Sigmoid colon (tissue), 7 donors: ENCODE measurements around the gene HHAT. TPM values are rescaled to one million over a fixed set of nuclear protein-coding genes. Genes with fewer than 3 reads are reported as not detected.

Experiments used
- DNase-seq: peaks from one replicate; pipeline ENCODE4 v3.0.0-alpha.2; 2019
- H3K27ac ChIP-seq, 4 donors: fragments of 200-600 bp; sonication (generic); one replicate each; pipeline ENCODE4 v1.5.1; 2016 to 2019; ENCODE audit warnings: mild to moderate bottlenecking in 1 of 4
- H3K27me3 ChIP-seq, 3 donors: fragments of 200-600 bp; sonication (generic); one replicate each; pipeline ENCODE4 v1.5.1; 2019; ENCODE audit warnings: mild to moderate bottlenecking in 1 of 3
- H3K36me3 ChIP-seq, 4 donors: fragments of 200-600 bp; sonication (generic); one replicate each; pipeline ENCODE4 v1.5.1; 2016 to 2019
- H3K4me1 ChIP-seq, 4 donors: fragments of 200-600 bp; sonication (generic); one replicate each; pipeline ENCODE4 v1.5.1; 2017 to 2019
- H3K4me3 ChIP-seq, 4 donors: fragments of 200-600 bp; sonication (generic); one replicate each; pipeline ENCODE4 v1.5.1; 2017 to 2019; ENCODE audit warnings: mild to moderate bottlenecking in 2 of 4, moderate library complexity in 1 of 4
- H3K9me3 ChIP-seq, 4 donors: fragments of 200-600 bp in 3 of 4; sonication (generic) in 3 of 4; one replicate each; pipeline versions ENCODE4 v1.5.1 to v1.6.1; 2013 to 2019
- EP300 ChIP-seq, 4 donors: sonication (generic); formaldehyde crosslinking; IDR thresholded peaks; one replicate each; pipeline ENCODE4 v1.6.1; 2017; ENCODE audit warnings: antibody characterized with exemption in 4 of 4
- POLR2A ChIP-seq, 2 donors: fragments of 450-650 bp; IDR thresholded peaks; one replicate each; pipeline ENCODE4 v1.6.1; 2016; ENCODE audit warnings: antibody characterized with exemption in 2 of 2, mild to moderate bottlenecking in 2 of 2, moderate library complexity in 2 of 2
- POLR2AphosphoS5 ChIP-seq, 4 donors: sonication (generic); formaldehyde crosslinking; IDR thresholded peaks; one replicate each; pipeline ENCODE4 v1.6.1; 2017; ENCODE audit warnings: antibody characterized with exemption in 4 of 4
- WGBS, 2 donors: extraction: QIAGEN DNeasy Blood & Tissue Kit; methylation state at CpG; one replicate each; pipeline ENCODE4 v1.1.7; 2013; 5-methylcytosine and 5-hydroxymethylcytosine counted together
- intact Hi-C: fragments of 100-400 bp; cut with DNase I; formaldehyde crosslinking; loops from one replicate; pipeline ENCODE4 v1.15.1; 2023
- polyA plus RNA-seq, 3 donors: library from polyadenylated mRNA; stranded (reverse); fragments of 200-250 nt; gene quantifications; one replicate each; pipeline ENCODE4 v1.2.3, GENCODE V29; 2013
- total RNA-seq, 4 donors: library from RNA; depleted of rRNA; stranded (reverse); fragments of >200 nt; gene quantifications; one replicate each; pipeline ENCODE4 v1.1.0, GENCODE V29; 2016
- TF ChIP-seq, protein P1 (sequence below), 4 experiments: fragments of 450-650 bp in 3 of 4; fragments of 200-600 bp in 1 of 4; IDR thresholded peaks; one replicate each; pipeline ENCODE4 v1.5.1; 2016 to 2019; ENCODE audit warnings: antibody characterized with exemption in 4 of 4, mild to moderate bottlenecking in 3 of 4, moderate library complexity in 2 of 4
- donor health status: healthy with polysubstance abuse.
- donor health status: Bipolar disorder and iron deficiency.
- donor health status: healthy.

HHAT gene
- total and polyA plus RNA-seq, 7 donors = 0.46 to 6.4 (median 2.1) TPM

DNA sequence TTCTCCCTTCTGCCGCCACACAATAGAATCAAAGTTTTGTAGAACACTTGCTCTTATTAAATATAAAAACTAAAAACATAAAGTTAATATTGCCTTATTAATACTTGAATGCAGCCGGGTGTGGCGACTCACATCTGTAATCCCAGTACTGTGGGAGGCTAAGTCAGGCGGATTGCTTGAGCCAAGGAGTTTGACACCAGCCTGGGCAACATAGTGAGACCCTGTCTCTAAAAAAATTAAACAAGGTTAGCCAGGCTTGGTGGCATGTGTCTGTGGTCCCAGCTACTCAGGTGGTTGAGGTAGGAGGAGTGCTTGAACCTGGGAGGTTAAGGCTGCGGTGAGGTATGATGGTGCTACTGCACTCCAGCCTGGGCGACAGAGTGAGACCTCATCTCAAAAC, 13.2 kb upstream of the HHAT start:
- Histone ChIP-seq H3K4me1 (peaks cover 0 to 14% (median 9%) of the 10 kb centered on the region in 4 donors), H3K27me3 (no peaks in the 10 kb centered on the region), H3K27ac (no peak overlapping the region), H3K36me3 (no peaks in the 10 kb centered on the region), H3K9me3 (no peaks in the 10 kb centered on the region), H3K4me3 (no peak overlapping the region)
- DNase-seq = no peak
- 94 to 95% methylated on average over 6 of the region's 6 CpGs for WGBS, 2 donors
- TF ChIP-seq POLR2AphosphoS5 (IDR thresholded peaks at IDR 0.05) = no peak
- TF ChIP-seq POLR2A (IDR thresholded peaks at IDR 0.05) = no peak
- TF ChIP-seq EP300 (IDR thresholded peaks at IDR 0.05) = no peak
- TF ChIP-seq, protein P1, sequence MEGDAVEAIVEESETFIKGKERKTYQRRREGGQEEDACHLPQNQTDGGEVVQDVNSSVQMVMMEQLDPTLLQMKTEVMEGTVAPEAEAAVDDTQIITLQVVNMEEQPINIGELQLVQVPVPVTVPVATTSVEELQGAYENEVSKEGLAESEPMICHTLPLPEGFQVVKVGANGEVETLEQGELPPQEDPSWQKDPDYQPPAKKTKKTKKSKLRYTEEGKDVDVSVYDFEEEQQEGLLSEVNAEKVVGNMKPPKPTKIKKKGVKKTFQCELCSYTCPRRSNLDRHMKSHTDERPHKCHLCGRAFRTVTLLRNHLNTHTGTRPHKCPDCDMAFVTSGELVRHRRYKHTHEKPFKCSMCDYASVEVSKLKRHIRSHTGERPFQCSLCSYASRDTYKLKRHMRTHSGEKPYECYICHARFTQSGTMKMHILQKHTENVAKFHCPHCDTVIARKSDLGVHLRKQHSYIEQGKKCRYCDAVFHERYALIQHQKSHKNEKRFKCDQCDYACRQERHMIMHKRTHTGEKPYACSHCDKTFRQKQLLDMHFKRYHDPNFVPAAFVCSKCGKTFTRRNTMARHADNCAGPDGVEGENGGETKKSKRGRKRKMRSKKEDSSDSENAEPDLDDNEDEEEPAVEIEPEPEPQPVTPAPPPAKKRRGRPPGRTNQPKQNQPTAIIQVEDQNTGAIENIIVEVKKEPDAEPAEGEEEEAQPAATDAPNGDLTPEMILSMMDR (IDR thresholded peaks at IDR 0.05) = no peak
- intact Hi-C loops = no loop called here

DNA sequence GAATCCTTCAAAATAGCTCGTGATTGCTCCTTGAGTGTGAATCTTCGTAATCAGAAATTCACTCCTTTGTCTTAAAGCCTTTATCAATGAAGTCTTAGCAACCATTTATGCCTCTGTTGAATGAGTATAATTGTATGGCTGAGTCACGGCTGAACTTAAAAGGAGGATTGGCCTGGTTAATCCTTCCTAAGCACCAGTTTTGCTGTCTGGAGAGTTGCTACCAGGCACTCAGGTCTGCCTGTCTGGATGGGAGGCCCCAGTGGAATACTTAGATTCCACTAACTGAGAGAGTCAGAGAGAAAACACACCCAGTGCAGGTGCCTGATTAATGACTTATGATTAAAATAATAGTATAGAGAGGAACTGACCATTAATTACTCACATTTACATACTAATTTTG, 7.6 kb upstream of the HHAT start:
- Histone ChIP-seq H3K9me3 (no peaks in the 10 kb centered on the region), H3K27me3 (no peaks in the 10 kb centered on the region), H3K4me3 (no peak overlapping the region), H3K36me3 (no peaks in the 10 kb centered on the region), H3K27ac (no peak overlapping the region), H3K4me1 (no peaks in the 10 kb centered on the region)
- no peak for TF ChIP-seq EP300 (IDR thresholded peaks at IDR 0.05)
- no peak for TF ChIP-seq POLR2AphosphoS5 (IDR thresholded peaks at IDR 0.05)
- TF ChIP-seq POLR2A (IDR thresholded peaks at IDR 0.05) = no peak
- TF ChIP-seq, protein P1 (IDR thresholded peaks at IDR 0.05) = no peak
- 90 to 91% methylated on average over 3 of the region's 3 CpGs for WGBS, 2 donors
- intact Hi-C loops = loop anchor here (10.0 kb wide), 1 partner anchor 84 kb away; no protein-coding TSS in a partner anchor
- DNase-seq = no peak

DNA sequence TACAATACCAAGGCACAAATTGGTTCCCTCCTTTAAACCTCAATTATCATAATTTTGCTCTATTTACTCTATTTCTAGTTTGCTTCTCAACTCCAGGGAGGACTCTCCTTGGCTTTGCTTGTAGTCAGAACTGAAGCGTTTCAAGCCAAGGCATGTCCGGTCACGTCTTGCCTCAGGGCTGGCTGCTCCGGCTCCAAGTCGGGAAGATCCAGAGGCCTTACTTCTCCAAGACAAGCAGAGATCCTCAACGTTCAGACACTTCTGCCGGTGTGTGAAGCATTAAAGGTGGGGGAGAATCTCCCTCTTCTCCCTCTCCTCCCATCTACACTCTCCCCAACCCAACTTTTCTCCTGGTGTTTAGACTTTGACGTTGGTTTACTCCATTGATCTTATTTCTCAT, 7.2 kb upstream of the HHAT start:
- Histone ChIP-seq H3K36me3 (no peaks in the 10 kb centered on the region), H3K4me3 (no peak overlapping the region), H3K4me1 (no peaks in the 10 kb centered on the region), H3K9me3 (no peaks in the 10 kb centered on the region), H3K27me3 (no peaks in the 10 kb centered on the region), H3K27ac (no peak overlapping the region)
- TF ChIP-seq EP300 (IDR thresholded peaks at IDR 0.05) (no peak), POLR2AphosphoS5 (IDR thresholded peaks at IDR 0.05) (no peak), POLR2A (IDR thresholded peaks at IDR 0.05) (no peak)
- TF ChIP-seq, protein P1 (IDR thresholded peaks at IDR 0.05) = no peak
- WGBS, 2 donors = 92 to 93% methylated on average over 8 of the region's 8 CpGs
- intact Hi-C loops = loop anchor here (10.0 kb wide), 1 partner anchor 83 kb away; no protein-coding TSS in a partner anchor
- no peak for DNase-seq

DNA sequence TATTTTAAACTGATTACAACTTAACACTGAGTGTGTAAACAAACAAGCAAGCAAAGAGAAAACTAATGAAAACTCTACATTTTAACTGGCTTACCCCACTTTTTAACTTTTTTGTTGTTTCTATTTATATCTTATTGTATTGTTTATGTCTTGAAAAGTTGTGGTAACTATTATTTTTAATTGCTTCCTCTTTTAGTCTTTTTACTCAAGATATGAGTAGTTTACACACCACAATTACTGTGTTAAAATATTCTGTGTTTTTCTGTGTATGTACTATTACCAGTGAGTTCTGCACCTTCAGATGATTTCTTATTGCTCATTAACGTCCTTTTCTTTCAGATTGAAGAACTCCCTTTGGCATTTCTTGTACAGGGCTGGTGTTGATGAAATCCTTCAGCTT, 4.7 kb upstream of the HHAT start:
- Histone ChIP-seq H3K27me3 (no peaks in the 10 kb centered on the region), H3K27ac (no peak overlapping the region), H3K36me3 (no peaks in the 10 kb centered on the region), H3K4me3 (no peak overlapping the region), H3K4me1 (peaks cover 0 to 9% (median 7%) of the 10 kb centered on the region in 4 donors), H3K9me3 (no peaks in the 10 kb centered on the region)
- intact Hi-C loops = loop anchor here (10.0 kb wide), 1 partner anchor 81 kb away; no protein-coding TSS in a partner anchor
- no peak for DNase-seq
- no peak for TF ChIP-seq POLR2AphosphoS5 (IDR thresholded peaks at IDR 0.05)
- TF ChIP-seq, protein P1 (IDR thresholded peaks at IDR 0.05) = no peak
- TF ChIP-seq POLR2A (IDR thresholded peaks at IDR 0.05) = no peak
- TF ChIP-seq EP300 (IDR thresholded peaks at IDR 0.05) = no peak
- 72 to 86% methylated on average over 1 of the region's 1 CpG for WGBS, 2 donors
